ENCODE results near the gene TAF1D. TPM values are rescaled to one million over a fixed set of nuclear protein-coding genes. Genes with fewer than 3 reads are reported as not detected.

The TAF1D gene
- total and polyA plus RNA-seq, 2 donors (not counting 3 experiments of a cell fraction or from before 2014, with no cell fraction given) = 60.7 to 181 TPM

GRCh38 chr11:93700830-93701229, 40.5 kb downstream of the TAF1D start:
- CTCF ChIA-PET = no interaction called here
- H3K36me3 ChIP-seq (ENCODE audit: control insufficient read depth in 2 of 2, extremely low read depth in 1 of 2, insufficient read depth in 2 of 2, low read length in 2 of 2) = peaks cover 10 to 27% of the 10 kb centered on the region in 2 experiments
- H3K4me1 ChIP-seq (ENCODE audit: control insufficient read depth, extremely low read depth, insufficient read depth, low read length) = no peaks in the 10 kb centered on the region
- H3K27me3 ChIP-seq (ENCODE audit: control insufficient read depth in 2 of 2, insufficient read depth in 2 of 2, low read length in 2 of 2) = no peaks in the 10 kb centered on the region
- no peak overlapping the region for H3K9ac ChIP-seq (replicated peaks; ENCODE audit: extremely low read depth, insufficient read depth, low read length)
- DNase-seq (ENCODE audit: low read depth, low spot score) (no peak), FAIRE-seq (no peak)
- H3K4me2 ChIP-seq (ENCODE audit: insufficient read depth, low read length) = no peak overlapping the region
- no peaks in the 10 kb centered on the region for H3K9me1 ChIP-seq (replicated peaks; ENCODE audit: control insufficient read depth, extremely low read depth, insufficient read depth, low read length)
- H3K79me2 ChIP-seq (ENCODE audit: control insufficient read depth, insufficient read depth, low read length) = peaks cover 2% of the 10 kb centered on the region
- intact Hi-C loops (cut with micrococcal nuclease) (no loop called here), dilution Hi-C loops (cut with MboI; ENCODE audit: extremely low pct_ligation_motif_present, low sequenced_read_pairs) (no loop called here)
- H4K20me1 ChIP-seq (replicated peaks; ENCODE audit: control insufficient read depth, extremely low read depth, insufficient read depth, low read length) = no peaks in the 10 kb centered on the region
- POLR2A ChIA-PET = no interaction called here
- H3K27ac ChIP-seq (ENCODE audit: insufficient read depth, low read depth, low read length) = no peak overlapping the region
- TF ChIP-seq POLR2A (IDR thresholded peaks at IDR 0.05; ENCODE audit: low read depth, low read length) (no peak), EZH2 (IDR thresholded peaks at IDR 0.05; ENCODE audit: borderline replicate concordance, low read depth, low read length, severe bottlenecking) (no peak), MYC (IDR thresholded peaks at IDR 0.05; ENCODE audit: low read depth, low read length) (no peak), CTCF (IDR thresholded peaks at IDR 0.05; ENCODE audit: extremely low read depth in 1 of 2, insufficient read depth in 1 of 2, low read depth in 1 of 2, low read length in 2 of 2) (no peak), POLR2AphosphoS5 (IDR thresholded peaks at IDR 0.05; ENCODE audit: insufficient read depth, low read depth, low read length) (no peak), FOS (IDR thresholded peaks at IDR 0.05; ENCODE audit: borderline replicate concordance, insufficient read depth, low read length) (no peak)
- no peaks in the 10 kb centered on the region for H3K9me3 ChIP-seq (replicated peaks; ENCODE audit: control insufficient read depth, insufficient read depth, low read length)
- BruUV-seq (replicated peaks) = no TSS peak
- H3K4me3 ChIP-seq (replicated peaks in 1 of 3; ENCODE audit: insufficient read depth in 1 of 3, low read depth in 1 of 3, low read length in 3 of 3) = no peak overlapping the region
- H2AFZ ChIP-seq (ENCODE audit: low read depth, low read length) = no peak overlapping the region

DNA sequence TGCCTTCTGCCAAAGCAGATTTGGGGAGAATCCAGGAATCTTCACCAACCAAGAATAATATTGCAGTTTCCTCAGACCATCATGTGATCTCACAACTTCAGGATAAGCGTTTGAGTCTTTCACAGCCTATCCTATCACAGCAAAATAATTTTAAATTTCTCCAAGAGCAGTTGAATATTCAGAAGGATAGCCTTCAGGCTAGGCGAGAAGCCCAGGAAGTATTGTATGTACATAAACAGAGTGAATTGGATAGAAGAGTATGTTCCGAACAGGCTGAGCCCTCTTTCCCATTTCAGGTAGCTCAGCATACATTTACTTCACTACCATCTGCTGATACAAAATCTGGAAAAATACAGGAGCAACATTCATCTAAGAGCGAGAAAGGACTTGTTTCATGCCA, 43.7 kb downstream of the TAF1D start:
- no peaks in the 10 kb centered on the region for H3K27me3 ChIP-seq (ENCODE audit: control insufficient read depth in 2 of 2, insufficient read depth in 2 of 2, low read length in 2 of 2)
- POLR2A ChIA-PET = no interaction called here
- H3K9ac ChIP-seq (replicated peaks; ENCODE audit: extremely low read depth, insufficient read depth, low read length) = no peak overlapping the region
- no peaks in the 10 kb centered on the region for H3K9me1 ChIP-seq (replicated peaks; ENCODE audit: control insufficient read depth, extremely low read depth, insufficient read depth, low read length)
- CTCF ChIA-PET = no interaction called here
- FAIRE-seq (no peak), DNase-seq (ENCODE audit: low read depth, low spot score) (no peak)
- BruUV-seq (replicated peaks) = no TSS peak
- H2AFZ ChIP-seq (ENCODE audit: low read depth, low read length) = no peak overlapping the region
- H3K4me1 ChIP-seq (ENCODE audit: control insufficient read depth, extremely low read depth, insufficient read depth, low read length) = no peaks in the 10 kb centered on the region
- dilution Hi-C loops (cut with MboI; ENCODE audit: extremely low pct_ligation_motif_present, low sequenced_read_pairs) (no loop called here), intact Hi-C loops (cut with micrococcal nuclease) (no loop called here)
- TF ChIP-seq CTCF (IDR thresholded peaks at IDR 0.05; ENCODE audit: extremely low read depth in 1 of 2, insufficient read depth in 1 of 2, low read depth in 1 of 2, low read length in 2 of 2) = no peak
- TF ChIP-seq MYC (IDR thresholded peaks at IDR 0.05; ENCODE audit: low read depth, low read length) = no peak
- TF ChIP-seq EZH2 (IDR thresholded peaks at IDR 0.05; ENCODE audit: borderline replicate concordance, low read depth, low read length, severe bottlenecking) = no peak
- TF ChIP-seq POLR2AphosphoS5 (IDR thresholded peaks at IDR 0.05; ENCODE audit: insufficient read depth, low read depth, low read length) = no peak
- no peak for TF ChIP-seq GATA2 (IDR thresholded peaks at IDR 0.05; ENCODE audit: insufficient read depth, insufficient read length, low read depth, low read length)
- no peak for TF ChIP-seq MAX (IDR thresholded peaks at IDR 0.05; ENCODE audit: insufficient read depth, insufficient read length)
- TF ChIP-seq JUN (IDR thresholded peaks at IDR 0.05; ENCODE audit: borderline replicate concordance, insufficient read depth, insufficient read length, low read depth) = no peak
- no peak for TF ChIP-seq POLR2A (IDR thresholded peaks at IDR 0.05; ENCODE audit: low read depth, low read length)
- TF ChIP-seq FOS (IDR thresholded peaks at IDR 0.05; ENCODE audit: borderline replicate concordance, insufficient read depth, low read length) = no peak
- no peaks in the 10 kb centered on the region for H4K20me1 ChIP-seq (replicated peaks; ENCODE audit: control insufficient read depth, extremely low read depth, insufficient read depth, low read length)
- H3K27ac ChIP-seq (ENCODE audit: insufficient read depth, low read depth, low read length) = no peak overlapping the region
- H3K9me3 ChIP-seq (replicated peaks; ENCODE audit: control insufficient read depth, insufficient read depth, low read length) = no peaks in the 10 kb centered on the region
- H3K4me2 ChIP-seq (ENCODE audit: insufficient read depth, low read length) = no peak overlapping the region
- H3K36me3 ChIP-seq (ENCODE audit: control insufficient read depth in 2 of 2, extremely low read depth in 1 of 2, insufficient read depth in 2 of 2, low read length in 2 of 2) = peaks cover 9 to 26% of the 10 kb centered on the region in 2 experiments
- no peak overlapping the region for H3K4me3 ChIP-seq (replicated peaks in 1 of 3; ENCODE audit: insufficient read depth in 1 of 3, low read depth in 1 of 3, low read length in 3 of 3)
- H3K79me2 ChIP-seq (ENCODE audit: control insufficient read depth, insufficient read depth, low read length) = peaks cover 2% of the 10 kb centered on the region
